ENCODE data around the gene POU5F2.

The POU5F2 gene

DNA sequence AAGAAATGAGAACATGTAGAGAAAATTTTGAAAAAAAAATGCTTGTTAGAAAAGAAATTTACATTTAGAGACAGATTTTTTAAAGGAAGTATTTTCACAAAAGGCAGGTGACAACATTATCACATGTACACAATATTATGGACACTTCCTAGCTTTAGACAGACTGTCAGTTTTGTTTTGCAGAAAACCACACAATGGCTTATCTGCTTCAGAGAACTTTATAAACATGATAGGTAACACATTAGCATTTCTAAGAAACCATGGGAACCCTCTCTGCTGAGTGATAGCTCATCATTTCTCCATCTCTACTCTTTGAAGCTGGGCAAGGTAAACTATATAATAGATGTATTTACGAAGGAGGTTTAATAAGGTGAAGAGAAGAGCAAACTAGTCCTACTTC is 25.6 kb downstream of the POU5F2 start:
- DNase-seq (ENCODE audit: low spot score), result no peak

GRCh38 chr5:93715327-93715726 is 26.1 kb downstream of the POU5F2 start:
- no peak for DNase-seq (ENCODE audit: low spot score)

- DNase-seq (ENCODE audit: low spot score), result no peak
Observed at GRCh38 chr5:93708442-93708841, 33.0 kb downstream of the POU5F2 start.

DNA sequence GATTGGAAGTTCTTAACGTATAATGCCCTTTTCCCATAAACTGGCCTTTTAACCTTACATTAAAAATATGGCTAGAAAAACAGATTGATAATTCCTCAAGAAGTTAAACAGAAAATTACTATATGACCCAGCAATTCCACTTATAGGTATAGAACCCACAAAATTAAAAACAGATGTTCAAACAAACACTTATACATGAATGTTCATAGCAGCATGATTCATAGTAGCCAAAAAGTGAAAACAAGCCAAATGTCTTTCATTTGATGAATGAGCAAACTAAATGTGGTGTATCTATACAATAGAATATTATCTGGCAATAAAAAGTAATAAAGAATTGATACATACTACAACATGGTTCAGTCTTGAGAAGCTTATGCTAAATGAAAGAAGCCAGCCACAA is 35.5 kb downstream of the POU5F2 start:
- DNase-seq (ENCODE audit: low spot score), result no peak

DNA sequence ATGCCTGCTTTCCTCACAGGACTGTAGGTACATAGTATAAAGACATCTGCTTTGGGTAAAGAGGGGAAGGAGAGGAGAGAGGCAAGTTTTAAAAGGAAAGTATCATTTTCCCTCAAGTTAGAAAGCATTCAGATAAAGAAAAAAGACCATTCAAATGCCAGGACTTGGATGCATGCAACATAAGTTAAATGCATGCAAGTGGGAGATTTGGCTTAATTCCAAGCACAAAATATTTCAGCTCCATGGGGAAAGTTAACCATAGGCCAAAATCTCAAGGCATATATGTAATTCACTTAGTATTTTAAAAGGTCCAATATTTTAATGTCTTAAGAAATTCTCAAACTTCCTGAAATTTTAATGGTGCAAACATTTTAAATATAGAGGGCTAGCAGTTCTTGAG is 36.4 kb downstream of the POU5F2 start:
- DNase-seq (ENCODE audit: low spot score), result no peak

DNA sequence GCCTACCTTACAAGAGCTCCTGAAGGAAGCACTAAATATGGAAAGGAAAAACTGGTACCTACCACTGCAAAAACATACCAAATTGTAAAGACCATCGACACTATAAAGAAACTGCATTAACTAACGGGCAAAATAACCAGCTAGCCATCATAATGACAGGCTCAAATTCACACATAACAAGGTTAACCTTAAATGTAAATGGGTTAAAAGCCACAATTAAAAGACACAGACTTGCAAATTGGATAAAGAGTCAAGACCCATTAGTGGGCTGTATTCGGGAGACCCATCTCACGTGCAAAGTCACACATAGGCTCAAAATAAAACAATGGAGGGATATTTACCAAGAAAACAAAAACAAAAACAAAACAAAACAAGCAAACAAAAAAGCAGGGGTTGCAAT is 49.4 kb downstream of the POU5F2 start:
- no peak for DNase-seq (ENCODE audit: low spot score)
